K562 (cell line): Measurements from ENCODE around the gene AIMP2. TPM values are rescaled to one million over a fixed set of nuclear protein-coding genes. Genes with fewer than 3 reads are reported as not detected.
A peak's percentile ranks its signal among the peaks of the same experiment; 100 is the strongest.

Source experiments
- BMI1 ChIP-seq: fragments of 150-350 bp; IDR thresholded peaks from 2 replicates; pipeline ENCODE4 v1.6.1; 2014; ENCODE audit warnings: low read length
- BRD4 ChIP-seq: fragments of 200-600 bp; sonication (generic); IDR thresholded peaks from 2 replicates; pipeline ENCODE4 v1.6.1; 2017; ENCODE audit warnings: inconsistent platforms
- CREBBP ChIP-seq: IDR thresholded peaks from one replicate; pipeline ENCODE4 v1.6.1; 2012; ENCODE audit warnings: low read depth, mild to moderate bottlenecking, control low read depth, inconsistent platforms, low read length
- GTF2E2 ChIP-seq: fragments of 200-800 bp; sonication (Bioruptor generic); IDR thresholded peaks from 2 replicates; pipeline ENCODE4 v1.6.1; 2016; ENCODE audit warnings: missing genetic modification characterization, missing compliant biosample characterization
- HDAC8 ChIP-seq: fragments of 450-650 bp; IDR thresholded peaks from 2 replicates; pipeline ENCODE4 v1.6.1; 2016; ENCODE audit warnings: mild to moderate bottlenecking, missing genetic modification characterization, moderate library complexity, missing compliant biosample characterization
- HES1 ChIP-seq: fragments of 450-650 bp; IDR thresholded peaks from 2 replicates; pipeline ENCODE4 v1.6.1; 2016; ENCODE audit warnings: low read depth, mild to moderate bottlenecking, moderate library complexity
- KHSRP ChIP-seq: fragments of 450-650 bp; IDR thresholded peaks from 2 replicates; pipeline ENCODE4 v1.6.1; 2017
- MAFK ChIP-seq: IDR thresholded peaks from 2 replicates; pipeline ENCODE4 v1.6.1; 2011; ENCODE audit warnings: low read length, improper control_type of control experiment
- NR3C1 ChIP-seq: sonication (generic); formaldehyde crosslinking; IDR thresholded peaks from 2 replicates; pipeline ENCODE4 v1.8.1; 2022; ENCODE audit warnings: missing genetic modification reagents
- POLR2AphosphoS5 ChIP-seq: IDR thresholded peaks from 2 replicates; pipeline ENCODE4 v1.6.1; 2011; ENCODE audit warnings: mild to moderate bottlenecking, low read depth, low read length, moderate library complexity; ENCODE audit not compliant: control insufficient read depth, insufficient read depth
- POLR2G ChIP-seq: fragments of 200-400 bp; formaldehyde crosslinking; IDR thresholded peaks from 2 replicates; pipeline ENCODE4 v1.6.1; 2017; ENCODE audit warnings: low read depth, mild to moderate bottlenecking, antibody characterized with exemption, low read length, moderate library complexity
- SAP30 ChIP-seq: fragments of 200-600 bp; sonication (generic); IDR thresholded peaks from 2 replicates; pipeline ENCODE4 v1.6.1; 2012; ENCODE audit warnings: borderline replicate concordance, low read depth, mild to moderate bottlenecking, moderate library complexity, low read length, control low read depth, inconsistent platforms; ENCODE audit not compliant: insufficient read depth, poor library complexity, severe bottlenecking
- SIX5 ChIP-seq, 2 experiments: IDR thresholded peaks; 2 replicates each; pipeline ENCODE4 v1.6.1; 2011; ENCODE audit warnings: low read length in 2 of 2, borderline replicate concordance in 1 of 2, low read depth in 1 of 2, mild to moderate bottlenecking in 1 of 2, moderate library complexity in 1 of 2; ENCODE audit not compliant: insufficient read depth in 1 of 2
- STAT5B ChIP-seq: fragments of 250-450 bp; sonication (Bioruptor Pico); IDR thresholded peaks from 2 replicates; pipeline ENCODE4 v1.8.0; 2021; ENCODE audit warnings: mild to moderate bottlenecking, inconsistent platforms
- TCF15 ChIP-seq: fragments of 250-450 bp; sonication (Bioruptor Pico); IDR thresholded peaks from 2 replicates; pipeline ENCODE4 v1.8.0; 2022; ENCODE audit warnings: moderate library complexity, mild to moderate bottlenecking, inconsistent platforms
- THRAP3 ChIP-seq: fragments of 450-650 bp; IDR thresholded peaks from 2 replicates; pipeline ENCODE4 v1.6.1; 2016; ENCODE audit warnings: mild to moderate bottlenecking, inconsistent platforms, borderline replicate concordance
- VEZF1 ChIP-seq: fragments of 200-800 bp; sonication (Bioruptor generic); IDR thresholded peaks from 2 replicates; pipeline ENCODE4 v1.6.1; 2017; ENCODE audit warnings: missing genetic modification characterization, missing compliant biosample characterization
- YBX1 ChIP-seq: fragments of 450-650 bp; IDR thresholded peaks from 2 replicates; pipeline ENCODE4 v1.7.1; 2016; ENCODE audit warnings: mild to moderate bottlenecking
- ZBTB5 ChIP-seq: fragments of 450-650 bp; IDR thresholded peaks from 2 replicates; pipeline ENCODE4 v1.6.1; 2017; ENCODE audit warnings: antibody characterized with exemption
- ZBTB9 ChIP-seq: fragments of 450-650 bp; formaldehyde crosslinking; IDR thresholded peaks from 2 replicates; pipeline ENCODE4 v1.4.0; 2020; ENCODE audit warnings: mild to moderate bottlenecking, moderate library complexity
- ZNF277 ChIP-seq: fragments of 250-450 bp; sonication (Bioruptor Pico); IDR thresholded peaks from 2 replicates; pipeline ENCODE4 v1.8.0; 2022; ENCODE audit warnings: inconsistent platforms, mild to moderate bottlenecking, moderate library complexity, borderline replicate concordance
- ZNF41 ChIP-seq: fragments of 250-450 bp; sonication (Bioruptor Pico); conservative IDR thresholded peaks from 2 replicates; pipeline ENCODE4 v1.4.0; 2020; ENCODE audit warnings: mild to moderate bottlenecking
- ZNF766 ChIP-seq: fragments of 200-800 bp; sonication (Bioruptor generic); conservative IDR thresholded peaks from 2 replicates; pipeline ENCODE4 v1.6.1; 2016; ENCODE audit warnings: missing genetic modification characterization, missing compliant biosample characterization
- polyA plus RNA-seq, 8 experiments: library from polyadenylated mRNA; depleted of rRNA in 4 of 8; stranded (reverse) in 5 of 8; unstranded in 3 of 8; fragments of >200 nt; fragmentation: Nextera tagmentation in 2 of 8; fragmentation: Illumina TruSeq in 1 of 8; extraction: Ambion mirVana in 2 of 8; extraction: Trizol in 1 of 8; gene quantifications; 2 replicates each; pipeline versions ENCODE4 v1.2.1 to v1.2.3, GENCODE V29; 2011 to 2014; ENCODE audit warnings: inconsistent platforms in 1 of 8, missing spikeins in 1 of 8
- total RNA-seq, 7 experiments: library from RNA; depleted of rRNA in 6 of 7; stranded (reverse); fragments of >200 nt in 6 of 7; fragmentation: Illumina TruSeq in 2 of 7; extraction: Trizol in 2 of 7; gene quantifications; 2 replicates each; pipeline versions ENCODE4 v1.2.1 to v1.2.3, GENCODE V29; 2011 to 2021; ENCODE audit warnings: low replicate concordance in 1 of 7

AIMP2 gene
- total and polyA plus RNA-seq, 9 of the 15 experiments (the other 6 are each of a cell fraction or from before 2014, with no cell fraction given), result 47.5 to 84.9 (median 63.5) TPM

- TF ChIP-seq ZNF766 (CRISPR knock-in tag), result peak; percentile 62; the same call in 1 of the 2 replicates
- TF ChIP-seq MAFK, result peak; percentile 59; the same call in 1 of the 2 replicates
- no peak for TF ChIP-seq NR3C1 (CRISPR knock-in tag)
- no peak for TF ChIP-seq SAP30
- TF ChIP-seq VEZF1 (CRISPR knock-in tag), result peak; percentile 44; the same call in 1 of the 2 replicates
- TF ChIP-seq POLR2AphosphoS5, result peak; percentile 74
- TF ChIP-seq YBX1, result no peak
- TF ChIP-seq SIX5 (IDR thresholded peaks at IDR 0.05; ENCODE audit: borderline replicate concordance in 1 of 2, insufficient read depth in 1 of 2, low read depth in 1 of 2, low read length in 2 of 2), result no peak
- TF ChIP-seq ZBTB9 (CRISPR knock-in tag), result no peak
- TF ChIP-seq HES1, result peak; percentile 77
- no peak for TF ChIP-seq POLR2G
- no peak for TF ChIP-seq THRAP3
- no peak for TF ChIP-seq HDAC8 (tag)
- peak; percentile 30; the same call in 1 of the 2 replicates for TF ChIP-seq GTF2E2 (tag)
- TF ChIP-seq ZBTB5, result no peak
- TF ChIP-seq KHSRP, result peak; percentile 78
- TF ChIP-seq TCF15 (CRISPR knock-in tag), result no peak
- TF ChIP-seq BRD4, result no peak
- no peak for TF ChIP-seq CREBBP
- no peak for TF ChIP-seq ZNF277 (CRISPR knock-in tag)
- no peak for TF ChIP-seq STAT5B
- TF ChIP-seq BMI1, result no peak
- no peak for TF ChIP-seq ZNF41 (CRISPR knock-in tag)
These were observed 47.5 kb downstream of the AIMP2 start (continued) for GRCh38 chr7:6056616-6057015.
